Activated naive CD8-positive, alpha-beta T cell (primary cell): ENCODE measurements around the gene DNAJC5G.

Experiments used
- H3K27ac Mint-ChIP-seq: one replicate; pipeline ENCODE4 v1.8.0; 2021; ENCODE audit warnings: mixed read lengths
- H3K27me3 Mint-ChIP-seq: one replicate; pipeline ENCODE4 v1.8.0; 2021; ENCODE audit warnings: mixed read lengths
- H3K36me3 Mint-ChIP-seq: one replicate; pipeline ENCODE4 v1.8.0; 2021; ENCODE audit warnings: mixed read lengths
- H3K4me1 Mint-ChIP-seq: one replicate; pipeline ENCODE4 v1.8.0; 2021; ENCODE audit warnings: low read depth, mixed read lengths
- H3K4me3 Mint-ChIP-seq: one replicate; pipeline ENCODE4 v1.8.0; 2021; ENCODE audit warnings: mild to moderate bottlenecking, mixed read lengths
- H3K9me3 Mint-ChIP-seq: one replicate; pipeline ENCODE4 v1.8.0; 2021; ENCODE audit warnings: low read depth, mixed read lengths

DNAJC5G gene

DNA sequence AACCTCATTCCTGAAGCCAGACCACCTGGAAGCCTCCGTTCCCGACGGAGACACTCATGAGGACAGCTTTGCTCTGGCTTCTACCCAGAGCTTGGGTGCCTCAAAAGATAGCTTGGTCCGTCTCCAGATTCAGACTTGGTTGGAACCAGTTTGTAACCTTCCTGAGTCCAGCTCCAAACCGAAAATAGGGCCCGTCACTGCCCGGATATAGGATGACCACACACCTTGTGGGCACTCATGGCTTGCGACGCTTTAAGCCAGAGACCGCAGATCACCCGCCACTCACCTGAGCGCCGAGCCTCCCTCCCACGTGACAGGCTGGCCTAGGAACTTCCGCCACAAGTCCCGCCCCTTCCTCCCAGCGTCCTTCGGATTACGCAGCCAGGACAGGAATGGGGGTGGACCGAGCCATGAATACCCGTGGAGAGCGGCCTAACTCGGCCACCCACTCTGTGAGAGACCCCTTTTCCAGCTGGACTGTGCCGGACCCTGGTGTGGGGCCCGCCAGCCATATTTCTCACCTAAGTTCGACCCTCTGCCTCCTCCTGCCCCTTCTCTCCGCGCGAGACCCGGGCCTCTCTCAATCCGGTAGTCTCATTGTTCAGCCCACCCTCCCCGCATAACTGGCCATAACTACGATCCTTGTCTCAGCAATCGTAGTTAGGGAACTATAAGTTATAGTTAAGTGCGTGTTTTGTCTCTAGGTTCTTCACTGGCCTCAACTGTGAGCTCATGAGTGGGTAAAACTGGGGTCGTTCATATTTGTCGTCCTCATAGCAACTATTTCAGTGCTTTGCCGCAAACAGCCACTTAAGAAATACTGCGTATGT, 47.7 kb downstream of the DNAJC5G start, which contains the start of gene MPV17:
Gene MPV17, minus strand, starts transcription at position 332 of the 830 bp plus-strand sequence. CDS start 580 bp downstream, outside the sequence.
- no peaks in the 10 kb centered on the region for H3K27me3 Mint-ChIP-seq
- peaks cover 26% of the 10 kb centered on the region for H3K4me1 Mint-ChIP-seq
- H3K27ac Mint-ChIP-seq: peak within 1 kb of the TSS; percentile 99
- H3K4me3 Mint-ChIP-seq: peak within 1 kb of the TSS; percentile 99
- H3K9me3 Mint-ChIP-seq: no peaks in the 10 kb centered on the region
- peaks cover 4% of the 10 kb centered on the region for H3K36me3 Mint-ChIP-seq

DNA sequence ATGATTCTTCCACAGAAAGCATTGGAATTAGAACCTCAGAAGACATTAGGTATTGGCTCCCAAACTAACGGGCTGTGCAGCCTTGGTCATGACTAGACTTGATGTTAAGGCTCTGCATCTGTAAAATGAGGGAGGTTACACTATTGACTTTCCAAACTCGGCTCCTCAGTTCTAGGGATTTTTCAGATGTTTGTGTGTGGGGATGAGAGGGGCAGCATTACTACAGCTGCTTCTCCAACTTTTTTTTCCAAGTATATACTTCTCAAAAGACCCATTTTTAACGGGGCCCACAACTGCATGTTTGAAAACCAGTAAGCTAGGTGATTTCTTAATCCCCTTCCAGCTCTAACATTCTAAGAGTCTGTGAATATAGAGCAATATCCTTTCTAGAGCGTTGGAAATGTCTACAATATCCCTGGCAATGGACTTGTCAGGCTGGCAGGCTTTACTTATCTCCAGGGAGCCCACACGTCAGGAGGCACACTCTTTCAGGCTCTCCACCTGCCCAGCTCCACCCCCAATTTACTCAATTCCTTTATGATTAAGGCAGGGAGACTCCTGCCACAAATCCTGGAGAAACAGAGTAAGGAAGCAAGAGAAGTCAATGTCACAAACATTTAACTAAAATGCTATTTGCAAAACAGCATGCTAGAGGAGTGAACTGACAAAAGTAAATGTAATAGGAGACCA, 48.5 kb downstream of the DNAJC5G start:
- H3K27me3 Mint-ChIP-seq: no peaks in the 10 kb centered on the region
- no peaks in the 10 kb centered on the region for H3K9me3 Mint-ChIP-seq
- peak overlapping the region; percentile 99 for H3K4me3 Mint-ChIP-seq
- H3K4me1 Mint-ChIP-seq: peaks cover 26% of the 10 kb centered on the region
- H3K36me3 Mint-ChIP-seq: peaks cover 8% of the 10 kb centered on the region
- peak overlapping the region; percentile 99 for H3K27ac Mint-ChIP-seq

DNA sequence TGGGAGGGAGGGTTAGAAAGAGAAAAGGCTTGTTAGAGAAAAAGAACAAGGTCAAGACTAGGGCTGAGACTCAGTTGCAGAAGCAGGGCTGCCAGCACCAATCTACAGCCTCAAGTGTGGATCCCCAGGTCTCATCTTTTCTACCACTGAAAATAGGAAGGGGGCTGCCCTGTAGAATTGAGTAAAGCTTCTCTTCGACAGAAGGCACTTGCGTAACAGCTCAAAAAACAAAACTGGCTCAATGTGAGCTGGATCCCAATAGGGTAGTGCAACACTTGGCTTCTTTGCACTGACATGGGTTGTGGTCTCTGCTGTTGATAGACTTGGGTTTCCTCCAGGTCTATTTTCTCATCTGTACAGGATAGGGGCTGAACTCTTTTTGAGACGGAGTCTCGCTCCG, 49.5 kb downstream of the DNAJC5G start:
- H3K27ac Mint-ChIP-seq: peak overlapping the region; percentile 62
- no peaks in the 10 kb centered on the region for H3K9me3 Mint-ChIP-seq
- peak overlapping the region; percentile 99 for H3K4me3 Mint-ChIP-seq
- peaks cover 26% of the 10 kb centered on the region for H3K4me1 Mint-ChIP-seq
- no peaks in the 10 kb centered on the region for H3K27me3 Mint-ChIP-seq
- peaks cover 8% of the 10 kb centered on the region for H3K36me3 Mint-ChIP-seq
